ENCODE results near the gene NBAS.
"Not testable (repeated sequence)": the region's sequence is repeated elsewhere in the genome, so short reads cannot be mapped to it uniquely, and the experiment has no call there.

Gene NBAS

GRCh38 chr2:15408759-15409158 lies 152.4 kb downstream of the NBAS start:
- no peaks in the 10 kb centered on the region for H3K4me1 ChIP-seq (ENCODE audit: low read length)
- H3K36me3 ChIP-seq (replicated peaks; ENCODE audit: low read depth, low read length), result no peaks in the 10 kb centered on the region
- H3K27me3 ChIP-seq (ENCODE audit: low read depth, low read length), result no peaks in the 10 kb centered on the region
- H3K9ac ChIP-seq (ENCODE audit: low read length), result no peak overlapping the region
- H3K9me3 ChIP-seq (ENCODE audit: insufficient read depth, low read length), result no peaks in the 10 kb centered on the region
- H4K20me1 ChIP-seq (ENCODE audit: insufficient read depth, low read length), result no peaks in the 10 kb centered on the region
- no peak overlapping the region for H3K4me2 ChIP-seq (ENCODE audit: low read length)
- TF ChIP-seq EZH2phosphoT487 (IDR thresholded peaks at IDR 0.05; ENCODE audit: low read depth), result no peak
- TF ChIP-seq, protein P1, sequence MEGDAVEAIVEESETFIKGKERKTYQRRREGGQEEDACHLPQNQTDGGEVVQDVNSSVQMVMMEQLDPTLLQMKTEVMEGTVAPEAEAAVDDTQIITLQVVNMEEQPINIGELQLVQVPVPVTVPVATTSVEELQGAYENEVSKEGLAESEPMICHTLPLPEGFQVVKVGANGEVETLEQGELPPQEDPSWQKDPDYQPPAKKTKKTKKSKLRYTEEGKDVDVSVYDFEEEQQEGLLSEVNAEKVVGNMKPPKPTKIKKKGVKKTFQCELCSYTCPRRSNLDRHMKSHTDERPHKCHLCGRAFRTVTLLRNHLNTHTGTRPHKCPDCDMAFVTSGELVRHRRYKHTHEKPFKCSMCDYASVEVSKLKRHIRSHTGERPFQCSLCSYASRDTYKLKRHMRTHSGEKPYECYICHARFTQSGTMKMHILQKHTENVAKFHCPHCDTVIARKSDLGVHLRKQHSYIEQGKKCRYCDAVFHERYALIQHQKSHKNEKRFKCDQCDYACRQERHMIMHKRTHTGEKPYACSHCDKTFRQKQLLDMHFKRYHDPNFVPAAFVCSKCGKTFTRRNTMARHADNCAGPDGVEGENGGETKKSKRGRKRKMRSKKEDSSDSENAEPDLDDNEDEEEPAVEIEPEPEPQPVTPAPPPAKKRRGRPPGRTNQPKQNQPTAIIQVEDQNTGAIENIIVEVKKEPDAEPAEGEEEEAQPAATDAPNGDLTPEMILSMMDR (IDR thresholded peaks at IDR 0.05; ENCODE audit: low read depth, low read length), result no peak
- no peak overlapping the region for H3K27ac ChIP-seq (ENCODE audit: low read length)
- no peak overlapping the region for H3K4me3 ChIP-seq (ENCODE audit: low read length)
- H2AFZ ChIP-seq (ENCODE audit: low read depth, low read length), result no peak overlapping the region
- H3K79me2 ChIP-seq (ENCODE audit: low read length), result no peaks in the 10 kb centered on the region

- Histone ChIP-seq H3K4me1 (ENCODE audit: low read length) (no peaks in the 10 kb centered on the region), H3K4me2 (ENCODE audit: low read length) (no peak overlapping the region), H3K4me3 (ENCODE audit: low read length) (no peak overlapping the region)
Observed at GRCh38 chr2:15407666-15408065, 153.5 kb downstream of the NBAS start.

DNA sequence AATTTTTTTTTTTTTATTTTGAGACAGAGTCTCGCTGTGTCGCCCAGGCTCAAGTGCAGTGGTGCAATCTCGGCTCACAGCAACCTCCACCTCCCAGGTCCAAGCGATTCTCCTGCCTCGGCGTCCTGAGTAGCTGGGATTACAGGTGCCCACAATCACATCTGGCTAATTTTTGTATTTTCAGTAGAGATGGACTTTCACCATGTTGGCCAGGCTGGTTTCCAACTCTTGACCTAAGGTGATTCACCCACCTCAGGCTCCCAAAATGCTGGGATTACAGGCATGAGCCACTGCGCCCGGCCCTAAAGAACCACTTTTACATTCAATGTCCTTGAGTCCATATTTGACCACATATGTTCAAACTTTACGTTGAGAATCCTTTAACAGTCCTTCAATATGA lies 156.6 kb downstream of the NBAS start:
- not testable (repeated sequence) for H3K4me3 ChIP-seq (ENCODE audit: low read length); H3K4me1 ChIP-seq (ENCODE audit: low read length); H3K9ac ChIP-seq (ENCODE audit: low read length); H3K4me2 ChIP-seq (ENCODE audit: low read length); H3K27me3 ChIP-seq (ENCODE audit: low read depth, low read length); H2AFZ ChIP-seq (ENCODE audit: low read depth, low read length); H3K79me2 ChIP-seq (ENCODE audit: low read length); H3K9me3 ChIP-seq (ENCODE audit: insufficient read depth, low read length); H3K36me3 ChIP-seq (replicated peaks; ENCODE audit: low read depth, low read length); H4K20me1 ChIP-seq (ENCODE audit: insufficient read depth, low read length); H3K27ac ChIP-seq (ENCODE audit: low read length)

More at GRCh38 chr2:15407666-15408065, 153.5 kb downstream of the NBAS start:
- H4K20me1 ChIP-seq (ENCODE audit: insufficient read depth, low read length), result no peaks in the 10 kb centered on the region
- H3K27ac ChIP-seq (ENCODE audit: low read length), result no peak overlapping the region
- no peaks in the 10 kb centered on the region for H3K9me3 ChIP-seq (ENCODE audit: insufficient read depth, low read length)
- H3K9ac ChIP-seq (ENCODE audit: low read length), result no peak overlapping the region
- no peaks in the 10 kb centered on the region for H3K79me2 ChIP-seq (ENCODE audit: low read length)
- no peak for TF ChIP-seq EZH2phosphoT487 (IDR thresholded peaks at IDR 0.05; ENCODE audit: low read depth)
- TF ChIP-seq, protein P1 (IDR thresholded peaks at IDR 0.05; ENCODE audit: low read depth, low read length), result no peak
- no peaks in the 10 kb centered on the region for H3K27me3 ChIP-seq (ENCODE audit: low read depth, low read length)
- H3K36me3 ChIP-seq (replicated peaks; ENCODE audit: low read depth, low read length), result no peaks in the 10 kb centered on the region
- no peak overlapping the region for H2AFZ ChIP-seq (ENCODE audit: low read depth, low read length)

DNA sequence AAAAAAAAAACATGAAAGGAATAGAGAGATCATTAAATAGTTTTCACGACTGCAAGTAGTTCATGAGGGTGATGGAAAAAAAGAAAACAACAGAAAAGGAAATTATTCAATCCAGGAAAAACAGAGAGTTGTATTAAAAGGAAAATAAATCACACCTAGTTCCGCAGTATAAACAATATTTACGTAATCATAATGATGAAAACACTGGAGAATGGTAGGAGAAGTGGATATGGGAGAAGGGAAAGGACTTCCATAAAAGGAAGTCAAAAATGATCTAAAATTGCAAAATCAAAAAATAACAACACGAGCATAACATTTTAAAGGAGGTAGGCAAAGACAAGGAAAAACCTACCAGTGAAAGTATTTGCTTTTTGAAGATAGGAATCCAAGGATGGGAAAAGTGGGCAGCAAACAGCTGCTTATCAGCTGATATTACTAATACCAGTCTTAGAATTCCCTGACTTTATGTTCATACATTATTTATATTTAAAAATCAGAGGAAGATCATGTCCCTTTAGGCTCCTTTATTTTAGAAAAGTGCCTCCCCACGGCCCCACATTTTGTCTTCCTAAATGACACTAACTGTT lies 160.8 kb downstream of the NBAS start:
- Histone ChIP-seq H3K4me3 (ENCODE audit: low read length) (no peak overlapping the region), H3K9ac (ENCODE audit: low read length) (no peak overlapping the region), H3K4me1 (ENCODE audit: low read length) (no peaks in the 10 kb centered on the region), H3K79me2 (ENCODE audit: low read length) (no peaks in the 10 kb centered on the region), H3K27me3 (ENCODE audit: low read depth, low read length) (no peaks in the 10 kb centered on the region), H3K36me3 (replicated peaks; ENCODE audit: low read depth, low read length) (peaks cover 4% of the 10 kb centered on the region), H4K20me1 (ENCODE audit: insufficient read depth, low read length) (no peaks in the 10 kb centered on the region), H2AFZ (ENCODE audit: low read depth, low read length) (no peak overlapping the region), H3K9me3 (ENCODE audit: insufficient read depth, low read length) (no peaks in the 10 kb centered on the region), H3K27ac (ENCODE audit: low read length) (no peak overlapping the region), H3K4me2 (ENCODE audit: low read length) (no peak overlapping the region)
- TF ChIP-seq, protein P1 (IDR thresholded peaks at IDR 0.05; ENCODE audit: low read depth, low read length), result no peak
- no peak for TF ChIP-seq EZH2phosphoT487 (IDR thresholded peaks at IDR 0.05; ENCODE audit: low read depth)
